Measurements from ENCODE around the gene GFRA4. TPM values are rescaled to one million over a fixed set of nuclear protein-coding genes. Genes with fewer than 3 reads are reported as not detected.

Gene GFRA4
- total RNA-seq, 1 experiment from 2014 or later: not detected

GRCh38 chr20:3661814-3662665, 1.2 kb downstream of the GFRA4 start:
- CTCF ChIA-PET: interaction anchor here (0.9 to 1.9 kb wide), 5 partner anchors 10 to 106 kb away, joined by 3 to 13 read pairs (median 5); partner anchors contain the start of gene ADISSP
- Mint-ChIP-seq H3K9me3 (no peaks in the 10 kb centered on the region), H3K4me1 (peaks cover 16% of the 10 kb centered on the region), H3K4me3 (peak overlapping the region; percentile 51), H3K27ac (no peak overlapping the region), H3K27me3 (ENCODE audit: low read depth) (peaks cover 63% of the 10 kb centered on the region), H3K36me3 (no peaks in the 10 kb centered on the region)
- TF ChIP-seq ZSCAN18 (CRISPR knock-in tag; IDR thresholded peaks at IDR 0.05) (no peak), MYBL2 (CRISPR knock-in tag; IDR thresholded peaks at IDR 0.05) (no peak), NR3C1 (CRISPR knock-in tag; conservative IDR thresholded peaks at IDR 0.05; ENCODE audit: low read depth) (no peak), GTF2I (CRISPR knock-in tag; conservative IDR thresholded peaks at IDR 0.05) (no peak), FOXP1 (CRISPR knock-in tag; IDR thresholded peaks at IDR 0.05; ENCODE audit: borderline replicate concordance) (no peak), JAZF1 (CRISPR knock-in tag; IDR thresholded peaks at IDR 0.05) (no peak), STAT6 (CRISPR knock-in tag; conservative IDR thresholded peaks at IDR 0.05; ENCODE audit: low read depth) (no peak), ZNF232 (CRISPR knock-in tag; IDR thresholded peaks at IDR 0.05) (no peak), HMGXB4 (CRISPR knock-in tag; IDR thresholded peaks at IDR 0.05) (no peak), HMGA2 (CRISPR knock-in tag; IDR thresholded peaks at IDR 0.05) (no peak), ZNF317 (CRISPR knock-in tag; IDR thresholded peaks at IDR 0.05; ENCODE audit: borderline replicate concordance, low read depth) (no peak), ZNF263 (CRISPR knock-in tag; IDR thresholded peaks at IDR 0.05; ENCODE audit: low read depth) (no peak), ZBTB43 (CRISPR knock-in tag; IDR thresholded peaks at IDR 0.05) (no peak), ZNF396 (CRISPR knock-in tag; IDR thresholded peaks at IDR 0.05; ENCODE audit: borderline replicate concordance) (no peak), FOXJ3 (CRISPR knock-in tag; IDR thresholded peaks at IDR 0.05; ENCODE audit: borderline replicate concordance) (no peak)
- DNase-seq (ENCODE audit: low spot score): no peak
- POLR2A ChIA-PET: no interaction called here
- ATAC-seq: no peak

GRCh38 chr20:3661060-3661813, 2.0 kb downstream of the GFRA4 start:
- ChIA-PET CTCF (interaction anchor here (0.9 to 4.4 kb wide), 5 partner anchors 10 to 107 kb away, joined by 3 to 17 read pairs (median 5); partner anchors contain the start of gene ADISSP), POLR2A (no interaction called here)
- H3K27me3 Mint-ChIP-seq (ENCODE audit: low read depth): peaks cover 60% of the 10 kb centered on the region
- peaks cover 10% of the 10 kb centered on the region; the same call in 1 of the 2 replicates for H3K4me1 Mint-ChIP-seq
- no peak overlapping the region for H3K27ac Mint-ChIP-seq
- H3K4me3 Mint-ChIP-seq: peak overlapping the region; percentile 51
- no peaks in the 10 kb centered on the region for H3K36me3 Mint-ChIP-seq
- H3K9me3 Mint-ChIP-seq: no peaks in the 10 kb centered on the region
- ATAC-seq (peak; percentile 29), DNase-seq (ENCODE audit: low spot score) (peak; percentile 43)
- TF ChIP-seq ETV6 (CRISPR knock-in tag; IDR thresholded peaks at IDR 0.05): no peak
- TF ChIP-seq IRF1 (CRISPR knock-in tag; IDR thresholded peaks at IDR 0.05): no peak
- no peak for TF ChIP-seq NR1H2 (CRISPR knock-in tag; IDR thresholded peaks at IDR 0.05)
- TF ChIP-seq HMGXB4 (CRISPR knock-in tag; IDR thresholded peaks at IDR 0.05): no peak
- TF ChIP-seq ZNF396 (CRISPR knock-in tag; IDR thresholded peaks at IDR 0.05; ENCODE audit: borderline replicate concordance): no peak
- TF ChIP-seq ZNF121 (CRISPR knock-in tag; IDR thresholded peaks at IDR 0.05): no peak

Measured in WTC11 (cell line).